SW 1271 (cell line): ENCODE results near the gene TANGO2.

ENCODE experiments used
- DNase-seq, 2 experiments: peaks; one replicate each; lab custom pipeline; 2025; lab: John Stamatoyannopoulos, UW

TANGO2 gene

GRCh38 chr22:20026996-20027601, 6.2 kb downstream of the TANGO2 start:
- no peak for DNase-seq

DNA sequence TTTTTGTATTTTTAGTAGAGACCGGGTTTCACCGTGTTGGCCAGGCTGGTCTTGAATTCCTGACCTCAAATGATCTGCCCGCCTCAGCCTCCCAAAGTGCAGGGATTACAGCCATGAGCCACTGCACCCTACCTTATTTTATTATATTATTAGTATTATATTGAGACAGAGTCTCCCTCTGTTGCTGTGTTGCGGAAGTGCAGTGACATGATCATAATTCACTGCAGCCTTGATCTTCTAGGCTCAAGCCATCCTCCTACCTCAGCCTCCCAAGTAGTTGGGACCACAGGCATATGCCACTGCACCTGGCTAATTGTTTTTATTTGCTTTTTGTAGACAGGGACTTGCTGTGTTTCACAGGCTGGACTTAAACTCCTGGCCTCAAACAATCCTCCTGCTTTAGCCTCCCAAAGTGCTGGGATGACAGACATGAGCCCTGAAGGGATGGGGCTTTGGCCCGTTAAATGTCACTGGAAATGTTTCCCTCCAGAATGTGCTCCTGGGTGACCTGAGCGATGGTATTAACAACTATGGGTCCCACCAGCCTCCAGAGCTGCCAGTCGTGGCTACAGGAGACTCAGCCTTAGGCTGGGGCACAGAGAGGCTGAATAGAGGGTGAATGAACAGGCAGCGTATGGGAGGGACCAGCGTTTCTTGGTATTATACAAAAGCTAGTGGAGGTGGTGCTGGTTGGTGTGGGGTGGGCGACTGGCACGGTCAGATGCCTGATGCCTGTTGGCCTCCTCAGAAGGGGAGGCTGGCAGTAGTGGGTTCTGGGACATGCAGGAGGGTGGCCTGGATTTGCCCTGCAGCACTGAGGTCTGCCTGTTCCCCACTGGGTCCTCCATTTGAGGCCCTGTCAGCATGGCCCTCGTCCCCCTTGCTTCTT, 7.3 kb downstream of the TANGO2 start:
- peak in 1 of 2 experiments; percentile 4 for DNase-seq

DNA sequence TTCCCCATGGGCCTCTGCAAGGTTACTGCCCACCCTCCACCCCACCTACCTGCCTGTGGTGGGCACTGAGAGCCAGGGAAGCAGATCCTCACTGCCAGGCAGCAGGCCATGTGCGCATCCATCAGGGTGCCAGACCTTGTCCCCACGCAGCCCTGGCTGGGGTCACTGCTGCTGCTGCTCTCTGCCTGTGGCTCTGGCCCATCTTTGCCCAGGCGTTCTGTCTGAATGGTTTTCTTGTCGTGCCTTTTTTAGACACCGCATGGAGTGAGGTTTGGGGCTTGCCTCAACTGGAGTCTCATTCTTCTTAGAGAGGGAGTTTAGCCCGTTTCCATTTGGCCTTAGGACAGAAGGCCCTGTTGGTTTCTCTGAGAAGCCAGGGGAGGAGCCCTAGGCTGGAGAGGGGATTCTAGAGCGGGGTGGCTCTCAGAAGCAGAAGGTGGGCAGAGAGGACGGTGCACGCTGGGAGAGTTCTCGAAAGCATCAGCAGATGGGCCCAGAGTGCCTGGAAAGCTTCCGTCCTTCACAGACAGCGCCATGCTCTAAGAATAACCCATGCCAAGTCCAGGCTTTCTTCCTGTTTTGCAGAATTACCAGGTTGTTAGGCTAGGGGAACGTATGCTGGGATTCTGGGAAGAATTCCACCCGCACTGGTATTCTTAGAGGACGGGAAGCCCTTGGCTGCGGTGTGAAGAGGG, 8.1 kb downstream of the TANGO2 start:
- no peak for DNase-seq

GRCh38 chr22:20029550-20030225, 8.8 kb downstream of the TANGO2 start:
- DNase-seq = no peak

GRCh38 chr22:20031732-20032406, 11.0 kb downstream of the TANGO2 start:
- no peak for DNase-seq

DNA sequence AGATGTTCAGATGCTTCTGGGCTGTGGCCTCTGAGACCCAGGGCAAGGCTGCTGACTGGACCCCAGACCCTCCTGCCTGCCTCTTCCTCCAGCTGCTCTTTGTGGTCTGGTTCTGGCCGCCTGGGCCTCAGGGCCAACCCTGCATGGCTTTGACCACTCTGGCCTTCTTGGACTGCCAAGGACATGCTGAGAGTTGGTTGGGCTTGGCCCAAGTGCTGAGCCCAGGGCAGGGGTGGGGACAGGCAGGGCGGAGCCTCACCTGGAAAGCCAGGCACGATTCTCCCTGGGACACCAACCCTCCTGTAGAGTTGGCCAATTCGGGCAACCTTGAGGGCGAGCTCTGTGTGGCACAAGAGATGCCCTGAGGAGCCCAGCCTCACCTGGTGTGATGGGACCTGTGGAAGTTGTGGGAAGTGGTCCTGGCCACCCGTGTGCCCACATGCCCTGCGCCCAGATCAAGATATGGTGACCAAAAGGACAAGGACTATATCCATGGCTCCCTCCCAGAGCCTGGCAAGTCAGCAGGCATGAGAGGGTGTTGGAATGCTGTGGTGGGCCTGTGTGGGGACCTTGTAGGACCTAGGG, 11.6 kb downstream of the TANGO2 start:
- no peak for DNase-seq

DNA sequence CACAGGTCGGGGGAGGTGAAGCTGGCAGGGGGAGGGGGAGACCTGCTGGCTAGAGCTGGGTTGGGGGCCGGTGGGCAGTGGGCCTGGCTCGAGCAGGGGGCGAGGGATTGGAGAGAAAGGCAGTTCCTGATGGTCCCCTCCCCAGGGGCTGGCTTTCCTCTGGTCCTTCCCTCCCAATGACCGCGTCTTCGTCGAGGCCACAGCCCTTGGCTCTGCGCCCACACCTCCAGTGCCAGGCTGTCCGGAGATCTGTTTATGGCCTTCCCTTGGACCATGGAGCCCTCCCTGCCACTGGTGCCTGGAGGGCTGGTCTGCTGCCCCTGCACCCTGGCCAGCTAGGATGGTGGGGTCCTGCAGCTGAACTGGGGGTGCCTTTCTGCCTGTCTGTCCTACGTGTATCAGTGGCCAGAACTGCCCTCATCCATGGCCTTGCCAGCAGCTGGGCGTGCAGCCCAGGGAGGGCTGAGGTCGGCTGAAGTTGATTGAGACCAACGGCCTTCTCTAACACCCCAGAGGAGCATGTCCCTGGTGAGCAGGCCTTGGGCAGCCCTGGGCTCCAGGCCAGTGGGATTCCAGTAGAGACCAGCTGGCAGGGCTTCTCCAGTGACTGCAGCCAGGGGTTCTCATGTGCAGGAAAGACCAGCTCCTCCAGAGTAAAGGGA, 12.3 kb downstream of the TANGO2 start:
- DNase-seq = no peak

DNA sequence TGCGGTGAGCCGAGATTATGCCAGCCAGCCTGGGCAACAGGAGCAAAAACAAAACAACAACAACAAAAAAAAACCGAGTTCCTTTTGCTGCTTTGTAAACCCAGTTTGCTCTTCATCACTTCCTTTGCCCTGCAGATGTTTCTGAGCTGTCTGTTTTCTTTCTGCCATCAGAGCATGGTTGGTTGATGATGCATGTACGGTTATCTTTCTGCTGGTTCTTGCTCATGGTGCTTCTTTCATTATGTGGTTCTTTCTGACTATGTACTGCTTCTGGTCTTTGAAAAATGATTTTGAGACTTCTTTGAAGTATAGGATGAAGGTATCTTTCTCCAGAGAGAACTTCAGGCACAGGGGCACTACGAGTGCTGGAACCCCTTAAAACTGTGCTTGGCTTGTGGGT, 13.2 kb downstream of the TANGO2 start:
- no peak for DNase-seq

- DNase-seq = no peak
Measured at GRCh38 chr22:20035375-20036083, 14.6 kb downstream of the TANGO2 start.

- DNase-seq = no peak
Measured at GRCh38 chr22:20036084-20036482, 15.2 kb downstream of the TANGO2 start.

DNA sequence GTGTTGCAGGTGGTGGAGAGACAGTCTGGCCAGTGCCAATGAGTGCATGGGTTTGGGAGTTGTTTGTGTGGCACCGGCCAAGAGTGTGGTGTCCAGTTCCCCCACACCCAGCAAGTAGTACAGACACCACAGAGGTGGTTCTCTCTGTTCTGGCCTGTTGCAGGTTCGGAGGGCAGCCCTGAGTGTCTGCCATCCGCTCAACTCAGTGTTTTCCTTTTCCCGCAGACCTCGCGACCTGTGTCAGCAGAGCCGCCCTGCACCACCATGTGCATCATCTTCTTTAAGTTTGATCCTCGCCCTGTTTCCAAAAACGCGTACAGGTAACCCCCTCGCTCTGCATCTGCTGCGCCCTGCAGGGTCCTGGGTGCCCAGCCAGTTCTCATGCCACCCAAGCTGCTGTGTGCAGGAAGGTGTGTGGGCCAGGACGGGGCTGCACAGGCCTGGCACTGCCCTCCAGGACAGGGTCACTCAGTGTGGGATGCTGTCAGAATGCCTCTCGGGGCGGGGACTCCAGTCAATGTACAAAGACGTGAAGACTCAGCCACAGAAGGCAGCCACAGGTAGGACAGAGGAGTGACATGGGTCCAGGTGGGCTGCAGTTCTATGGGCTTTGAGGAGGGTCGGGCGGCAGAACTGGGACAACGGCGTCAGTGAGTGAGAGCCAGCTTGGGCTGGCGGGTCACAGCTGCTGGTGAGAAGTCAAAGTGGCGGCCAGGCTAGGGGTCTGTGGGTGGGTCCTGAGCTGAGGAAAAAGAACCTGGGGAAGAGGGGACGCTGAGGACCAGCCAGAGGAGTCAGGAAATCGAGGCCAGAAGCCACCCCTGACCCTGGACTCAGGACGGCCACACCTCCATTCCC, 15.9 kb downstream of the TANGO2 start:
- no peak for DNase-seq

- DNase-seq = no peak
Measured at GRCh38 chr22:20037419-20037818, 16.5 kb downstream of the TANGO2 start.

- no peak for DNase-seq
Measured at GRCh38 chr22:20038574-20038973, 17.7 kb downstream of the TANGO2 start.

DNA sequence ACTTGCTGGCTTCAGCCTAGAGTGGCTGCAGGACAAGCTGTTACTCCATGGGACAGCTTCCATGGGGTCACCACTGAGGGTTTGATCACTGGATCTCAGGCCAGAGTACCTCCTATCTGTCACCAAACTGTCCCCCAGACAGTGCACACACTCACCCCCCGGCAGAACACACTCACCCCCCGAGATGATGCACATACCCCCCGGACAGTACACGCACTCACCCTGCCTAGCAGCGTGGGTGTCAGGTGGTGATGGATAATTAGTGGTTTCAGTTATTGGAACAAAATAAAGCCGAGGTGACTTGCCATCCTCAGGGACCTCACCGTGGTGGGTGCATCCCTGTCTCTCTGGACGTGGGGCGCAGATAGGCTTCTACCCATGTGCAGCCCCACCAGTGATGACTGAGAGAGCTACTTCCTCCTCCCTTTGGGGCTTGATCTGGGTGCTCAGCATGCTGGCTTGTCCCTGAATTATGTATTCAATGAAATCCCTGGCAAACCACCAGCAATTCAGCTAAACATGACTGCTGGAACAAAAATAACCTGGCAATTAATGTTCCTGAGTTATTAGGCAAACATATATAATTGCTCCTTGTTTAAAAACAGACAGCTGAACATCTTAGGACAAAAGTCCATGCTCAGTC, 18.9 kb downstream of the TANGO2 start:
- DNase-seq = no peak

- DNase-seq = no peak
Measured at GRCh38 chr22:20040327-20041200, 19.7 kb downstream of the TANGO2 start.

DNA sequence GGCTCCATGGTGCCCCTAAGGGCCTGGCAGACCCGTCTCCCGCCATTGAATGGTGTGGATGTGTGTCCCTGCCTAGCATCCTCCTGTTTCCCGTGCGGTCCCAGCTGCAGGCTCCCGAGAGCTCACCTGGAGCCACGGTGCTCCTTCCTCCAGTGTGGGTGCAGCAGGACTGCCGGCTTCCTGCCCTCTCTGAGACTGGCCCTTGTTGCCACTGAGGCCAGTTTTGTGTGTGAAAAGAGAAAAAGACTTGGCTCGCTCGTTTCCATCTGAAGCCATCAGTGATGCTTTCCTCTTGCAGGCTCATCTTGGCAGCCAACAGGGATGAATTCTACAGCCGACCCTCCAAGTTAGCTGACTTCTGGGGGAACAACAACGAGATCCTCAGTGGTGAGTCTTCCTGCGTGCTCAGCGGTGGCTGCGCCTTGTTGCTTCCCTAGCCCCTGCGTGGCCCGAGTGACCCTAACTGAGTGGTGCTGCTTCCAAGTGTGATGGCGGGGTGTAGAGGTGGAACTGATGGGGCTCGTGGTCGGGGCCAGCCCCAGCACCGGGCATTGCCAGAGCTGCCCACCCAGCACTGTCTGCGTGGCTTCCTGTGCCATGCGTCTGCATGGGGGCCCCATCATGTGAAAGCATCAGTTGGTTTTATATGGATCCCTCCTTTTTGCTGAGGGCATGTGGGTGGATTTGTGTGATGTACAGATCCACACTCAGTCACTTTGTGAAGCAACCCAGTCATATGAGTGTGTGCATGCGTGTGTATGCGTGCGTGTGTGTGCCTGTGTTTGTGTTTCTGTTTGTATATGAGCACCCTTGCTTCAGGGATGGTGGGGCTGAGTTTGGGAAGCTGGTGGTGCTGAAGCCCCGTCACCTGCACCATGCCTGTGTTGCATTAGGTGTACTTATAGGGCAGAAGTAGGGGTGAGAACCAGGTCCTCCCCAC, 22.4 kb downstream of the TANGO2 start:
- DNase-seq = no peak

DNA sequence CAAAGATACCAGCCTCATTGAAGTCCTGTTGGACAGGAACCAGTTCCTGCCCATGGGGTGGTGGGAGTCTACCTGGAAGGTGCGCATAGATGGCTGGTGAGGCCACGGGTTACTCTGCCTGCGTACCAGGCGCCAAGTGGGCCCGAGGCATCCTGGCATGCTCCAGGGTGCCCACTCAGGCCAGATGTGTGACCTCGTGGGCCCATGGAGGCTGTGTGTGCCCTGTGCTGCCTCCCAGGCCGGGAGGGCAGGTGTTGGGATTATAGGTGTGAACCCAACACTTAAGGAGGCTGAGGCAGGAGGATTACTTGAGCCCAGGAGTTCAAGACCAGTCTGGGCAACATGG, 23.1 kb downstream of the TANGO2 start:
- DNase-seq = no peak
